Stimulated activated CD4-positive, alpha-beta T cell treated with anti-CD3 and anti-CD28 coated beads, Interleukin-12 subunit alpha, Interleukin-12 subunit beta, amount 100 ng/mL, for 48 hours (primary cell): ENCODE results near the gene NCK2.

Source experiments
- DNase-seq, 3 donors: peaks; one replicate each; pipeline ENCODE4 v3.0.0-alpha.2; 2020; ENCODE audit warnings: low read depth in 2 of 3, low spot score in 1 of 3

Gene NCK2

DNA sequence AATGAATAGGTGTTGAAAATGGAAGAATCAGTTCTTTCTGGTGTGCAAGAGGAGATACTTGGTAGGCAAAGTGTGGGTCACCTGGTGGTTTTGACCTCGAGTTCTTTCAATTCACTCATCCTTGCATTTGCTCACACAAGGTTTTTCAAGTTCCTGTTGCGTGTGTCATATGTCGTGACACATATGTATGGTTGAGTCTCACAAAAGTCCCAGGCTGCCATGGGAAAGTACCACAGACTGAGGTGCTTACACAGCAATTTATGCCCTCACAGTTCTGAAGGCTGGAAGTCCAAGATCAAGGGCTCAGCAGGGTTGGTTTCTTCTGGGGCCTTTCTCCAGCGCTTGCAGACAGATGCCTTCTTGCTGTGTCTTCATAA lies 64.4 kb downstream of the NCK2 start:
- DNase-seq: no peak

DNA sequence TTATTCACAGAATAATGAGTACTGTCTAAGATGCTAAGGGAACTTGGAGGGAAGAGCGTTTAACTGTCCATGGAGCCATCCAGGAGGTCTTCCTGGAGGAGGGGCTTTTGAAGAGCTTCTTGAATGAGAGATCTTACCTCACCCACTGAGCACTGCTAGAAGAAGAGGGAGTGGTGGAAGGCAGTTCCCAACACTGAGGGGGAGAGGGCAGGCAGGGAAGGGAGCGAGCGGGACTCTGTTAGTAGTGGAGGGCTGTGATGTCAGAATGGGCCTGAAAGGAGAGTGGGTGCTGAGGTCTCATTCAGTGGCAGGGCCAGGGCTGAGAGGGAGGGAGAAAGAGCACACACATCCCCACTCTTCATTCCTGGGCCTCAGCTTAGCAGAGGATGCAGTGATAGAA lies 65.0 kb downstream of the NCK2 start:
- DNase-seq: no peak

DNA sequence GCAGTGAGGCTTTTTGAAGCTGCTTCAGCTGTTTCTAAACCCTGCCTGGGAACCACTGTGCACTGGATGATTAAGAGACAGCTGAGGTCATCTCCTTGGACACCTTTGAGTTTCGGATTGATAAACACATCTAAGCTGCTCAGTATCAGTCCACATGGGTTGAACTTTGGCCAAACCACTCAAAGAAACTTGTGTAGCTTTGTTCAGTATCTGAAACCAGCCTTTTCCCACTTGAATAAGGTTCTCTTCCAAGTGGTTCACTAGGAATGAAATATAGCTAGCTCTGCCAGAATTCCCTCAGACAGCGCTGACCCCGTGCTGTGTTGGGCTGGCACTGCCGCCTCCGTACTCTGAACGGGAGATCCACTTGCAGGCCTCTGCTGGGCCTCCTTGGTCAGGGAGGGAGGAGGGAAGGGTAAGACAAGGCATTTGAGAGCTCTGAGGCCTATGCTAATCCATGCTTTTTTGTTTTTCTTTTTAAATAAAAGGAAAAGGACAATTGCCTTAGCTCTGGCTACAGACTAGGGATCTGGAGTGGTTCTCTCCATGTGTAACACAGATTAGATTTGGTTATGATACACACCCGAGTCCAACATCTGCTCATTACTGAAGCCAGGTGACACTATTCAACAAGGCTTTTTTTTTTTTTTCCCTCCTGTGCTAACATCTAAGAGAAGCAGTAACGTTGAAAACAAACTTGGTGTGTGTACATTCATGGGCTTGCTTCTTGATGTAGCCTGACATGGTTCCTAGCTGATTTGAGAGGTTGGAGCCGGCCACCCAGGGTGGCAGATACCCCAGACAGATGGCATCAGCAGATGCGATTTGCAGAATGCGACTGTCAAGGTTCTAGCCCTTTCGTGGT lies 67.7 kb downstream of the NCK2 start:
- no peak for DNase-seq

DNA sequence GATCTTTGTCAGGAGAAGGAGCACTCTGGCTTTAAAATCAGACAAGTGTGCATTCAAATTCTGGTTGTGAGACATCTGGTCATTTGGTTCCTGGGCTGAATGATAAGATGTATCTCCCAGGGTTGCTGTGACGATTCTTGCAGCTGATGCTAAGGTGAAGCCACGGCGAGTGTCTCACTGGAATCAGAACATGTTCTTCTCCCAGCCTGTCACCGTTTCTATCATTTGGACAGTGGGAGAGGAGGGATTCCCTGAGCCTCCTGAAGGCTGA lies 68.3 kb downstream of the NCK2 start:
- no peak for DNase-seq

DNA sequence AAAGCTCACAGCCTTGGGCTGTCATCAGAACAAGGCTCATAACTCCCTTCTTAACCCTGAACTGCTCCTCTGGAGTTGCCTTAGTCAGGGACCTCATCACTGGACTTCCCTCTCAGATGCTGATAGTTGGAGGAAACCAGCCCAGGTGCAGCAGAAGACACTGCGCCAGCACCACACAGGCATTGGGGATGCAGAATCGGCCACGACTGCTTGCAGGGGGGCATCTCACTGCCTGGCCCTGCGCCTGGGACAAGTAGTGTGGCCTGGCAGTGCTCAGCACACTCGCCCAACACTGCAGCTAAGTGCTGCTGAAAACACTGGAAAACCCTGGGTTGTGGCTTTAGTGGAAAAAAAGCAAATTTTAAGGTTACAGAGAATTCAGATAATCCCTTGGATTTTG lies 68.7 kb downstream of the NCK2 start:
- DNase-seq: no peak

DNA sequence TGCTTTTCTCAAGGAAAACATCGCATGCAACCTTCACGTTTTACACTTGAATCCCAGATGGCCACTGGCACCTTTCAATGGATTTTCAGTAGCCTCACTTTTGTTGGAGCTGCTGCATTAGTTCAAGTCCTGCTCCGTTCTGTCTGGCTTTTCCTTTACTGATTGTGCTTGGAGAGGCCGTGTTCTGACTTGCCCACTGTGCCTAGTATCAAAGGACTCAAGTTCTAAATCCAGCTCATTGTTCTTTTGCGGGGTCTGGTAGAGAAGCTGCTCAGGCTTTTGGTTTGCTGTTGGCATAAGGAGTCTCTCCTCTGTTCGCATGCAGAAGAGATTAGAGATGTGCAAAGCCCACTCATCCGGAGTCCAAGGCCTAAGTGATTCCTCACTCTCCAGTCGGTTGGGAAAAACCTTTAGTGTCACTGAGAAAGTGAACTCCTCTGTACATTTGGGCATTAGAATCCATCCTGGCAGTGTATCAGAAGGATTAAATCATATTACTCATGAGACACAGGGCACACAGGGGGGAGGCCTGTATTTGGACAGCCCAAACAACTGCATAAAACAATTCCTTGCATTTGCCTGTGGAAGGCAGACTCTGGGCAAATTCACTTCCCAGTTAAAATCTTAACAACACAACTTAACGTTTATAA lies 69.7 kb downstream of the NCK2 start:
- DNase-seq: no peak

DNA sequence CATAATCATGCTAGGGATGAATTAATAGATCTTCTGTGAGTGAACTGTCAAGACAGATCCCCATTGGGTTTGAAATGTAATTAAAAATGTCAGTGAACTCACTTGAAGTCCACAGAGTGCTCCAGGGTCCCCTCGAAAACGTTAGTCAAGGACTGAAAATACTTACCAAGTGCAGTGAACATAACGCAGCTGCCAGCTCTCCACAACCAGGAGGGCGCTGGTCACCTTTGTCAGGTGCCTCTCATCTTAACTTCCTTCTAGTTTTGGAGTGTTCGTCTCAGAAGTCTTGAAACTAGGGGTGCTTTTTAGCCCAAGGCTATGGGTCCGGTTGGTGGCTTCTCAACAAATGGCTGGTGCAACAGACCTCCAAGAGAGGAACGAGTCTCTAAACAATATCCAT lies 70.7 kb downstream of the NCK2 start:
- no peak for DNase-seq

DNA sequence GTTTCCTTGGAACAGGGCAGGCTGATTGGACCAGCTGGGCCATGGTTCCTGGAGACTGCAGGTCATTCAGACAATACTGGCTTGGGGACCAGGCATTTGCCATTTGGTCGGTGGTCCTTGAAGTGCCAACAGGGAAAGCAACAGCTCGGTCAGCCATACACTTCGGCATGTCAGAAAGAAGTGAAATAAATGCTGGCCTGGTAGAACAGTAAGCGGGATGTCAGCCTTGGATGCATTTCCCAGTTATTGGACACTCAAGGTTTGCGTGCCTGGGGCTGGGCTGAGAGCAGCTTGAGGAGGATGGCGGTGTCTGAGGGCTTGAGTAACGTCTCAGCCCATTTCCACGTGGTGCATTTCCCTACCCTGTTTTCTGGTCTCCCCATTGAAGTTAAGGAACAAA lies 75.4 kb downstream of the NCK2 start:
- no peak for DNase-seq

DNA sequence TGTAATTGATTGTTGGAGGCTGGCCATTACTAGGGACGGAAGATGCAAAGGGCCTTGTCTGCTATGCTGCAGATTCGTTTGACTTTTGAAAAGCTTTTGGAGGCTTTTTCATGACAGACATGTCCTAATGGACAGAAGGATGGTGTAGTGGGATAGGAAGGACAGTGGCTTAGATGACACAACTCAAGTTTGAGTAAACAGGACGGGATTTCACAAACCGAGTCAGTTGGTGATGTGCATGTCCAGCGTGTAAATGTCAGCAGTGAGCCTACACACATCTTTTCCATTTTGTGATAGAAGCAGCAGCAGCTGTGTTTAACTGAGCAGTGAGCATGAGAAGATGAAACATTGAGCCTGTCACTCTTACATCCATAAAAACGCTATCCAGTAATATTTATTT lies 76.0 kb downstream of the NCK2 start:
- DNase-seq: no peak

DNA sequence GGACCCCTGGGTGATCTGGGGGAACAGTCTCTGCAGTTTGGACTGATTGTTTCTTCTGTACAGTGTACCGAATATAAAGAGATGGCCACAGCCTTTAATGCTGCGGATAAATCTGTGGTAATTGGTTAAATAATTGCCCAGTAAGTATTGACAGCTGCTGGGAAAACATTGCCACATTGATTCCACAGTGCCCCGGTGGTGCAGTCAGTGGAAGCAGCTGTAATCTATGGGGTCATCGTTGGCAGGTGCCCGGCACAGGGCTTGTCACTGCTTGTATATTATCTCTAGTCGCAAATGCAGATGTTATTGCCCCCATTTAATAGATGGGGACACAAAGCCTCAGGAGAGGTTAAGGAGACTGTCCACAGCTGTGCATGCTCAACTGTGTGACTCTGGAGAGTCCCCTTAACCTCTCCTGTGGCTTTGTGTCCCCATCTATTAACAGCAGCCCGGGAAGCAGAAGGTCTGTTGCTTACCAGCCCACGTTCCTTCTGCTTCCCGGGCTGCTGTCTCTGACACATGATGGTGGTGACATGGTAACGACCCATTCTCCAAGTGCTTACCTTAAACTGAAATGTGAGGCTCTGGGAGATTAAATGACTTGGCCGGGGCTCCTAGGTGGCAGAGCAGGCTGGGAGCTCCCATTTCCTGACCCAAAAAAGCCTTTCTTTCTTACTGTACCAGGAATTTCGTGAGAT lies 76.9 kb downstream of the NCK2 start:
- DNase-seq: no peak

DNA sequence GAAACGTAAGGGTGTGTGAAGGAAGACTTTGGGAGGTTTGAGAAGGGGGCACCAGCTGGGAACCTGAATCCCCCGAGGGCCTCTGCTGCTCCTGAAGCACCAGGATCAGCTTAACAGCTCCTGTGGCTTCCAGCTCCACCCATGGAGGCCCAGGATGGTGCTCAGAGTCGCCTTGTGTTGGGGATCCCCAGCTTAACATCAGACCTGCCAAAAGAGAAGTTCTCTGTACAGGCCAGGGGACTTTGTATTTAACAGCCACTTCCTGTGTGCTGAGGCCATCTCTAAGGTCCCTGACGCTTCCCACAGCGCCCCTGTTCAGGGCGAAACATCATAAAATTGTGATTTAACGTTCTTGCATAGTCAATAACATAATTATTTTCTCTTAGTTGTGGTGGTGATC lies 77.5 kb downstream of the NCK2 start:
- DNase-seq: no peak

DNA sequence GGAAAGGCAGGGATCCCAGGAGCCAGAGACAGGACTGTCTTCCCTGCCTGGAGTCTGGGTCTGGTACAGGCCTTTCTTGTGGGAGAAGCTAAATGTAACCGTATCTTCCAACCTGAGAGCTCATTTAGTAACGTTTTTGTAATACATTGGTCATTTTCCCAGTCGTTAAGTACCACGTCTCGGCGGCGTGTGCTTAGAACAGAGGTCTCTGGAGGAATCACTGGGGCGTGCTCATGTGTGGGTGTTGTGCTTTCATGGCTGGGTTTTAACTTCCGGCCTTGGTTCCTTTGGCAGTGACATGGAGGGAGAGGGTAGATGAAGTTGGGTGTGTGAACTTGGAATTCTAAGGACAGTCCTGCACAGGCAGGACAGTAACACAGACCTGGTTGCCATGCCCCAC lies 79.7 kb downstream of the NCK2 start:
- DNase-seq: no peak

DNA sequence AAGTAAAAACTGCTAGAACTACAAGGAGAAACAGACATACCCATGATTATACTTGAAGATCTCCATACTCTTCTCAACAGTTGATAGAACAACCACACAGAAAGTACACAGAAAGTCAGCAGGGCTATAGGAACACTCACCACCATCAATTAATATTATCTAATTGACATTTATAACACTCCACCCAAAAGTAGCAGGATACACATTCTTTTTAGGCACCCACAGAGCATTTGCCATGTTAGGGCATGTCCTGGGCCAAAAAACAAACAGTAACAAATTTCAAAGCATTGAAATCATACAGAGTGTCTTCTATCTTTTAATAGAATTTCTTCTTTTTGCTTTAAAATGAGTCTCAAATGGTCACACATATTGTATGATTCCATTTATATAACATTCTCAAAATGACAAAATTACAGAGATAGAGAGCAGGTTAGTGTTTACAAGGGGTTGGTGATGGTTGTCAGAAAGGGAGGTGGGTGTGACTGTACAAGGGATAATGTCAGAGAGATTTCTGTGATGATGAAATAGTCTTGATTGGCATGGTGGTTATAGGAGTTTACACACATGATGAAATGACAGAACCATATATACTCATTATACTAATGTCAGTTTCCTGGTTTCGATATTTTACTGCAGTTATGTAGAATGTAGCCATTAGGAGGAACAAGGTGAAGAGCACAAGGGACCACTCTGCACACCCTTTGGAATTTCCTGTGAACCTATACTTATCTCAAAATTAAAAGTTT lies 82.8 kb downstream of the NCK2 start:
- no peak for DNase-seq

DNA sequence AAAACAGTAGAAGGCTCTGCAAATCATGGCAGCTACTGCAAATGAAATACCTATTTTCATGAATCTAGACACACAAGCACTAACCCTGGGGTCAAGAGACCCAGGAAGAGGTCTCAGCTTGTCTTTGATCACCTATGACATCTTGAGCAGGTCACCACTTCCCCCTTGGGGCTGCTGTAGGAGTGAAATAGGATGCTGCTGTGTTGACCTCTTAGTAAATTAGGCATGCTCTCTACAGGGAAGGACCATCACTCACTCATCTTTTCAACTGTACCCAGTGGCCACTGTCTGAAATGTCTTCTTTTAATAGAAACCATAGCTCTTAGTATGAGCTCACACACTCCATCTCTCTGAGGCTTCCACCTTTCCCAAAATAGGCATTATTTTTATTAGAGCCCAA lies 83.8 kb downstream of the NCK2 start:
- no peak for DNase-seq

DNA sequence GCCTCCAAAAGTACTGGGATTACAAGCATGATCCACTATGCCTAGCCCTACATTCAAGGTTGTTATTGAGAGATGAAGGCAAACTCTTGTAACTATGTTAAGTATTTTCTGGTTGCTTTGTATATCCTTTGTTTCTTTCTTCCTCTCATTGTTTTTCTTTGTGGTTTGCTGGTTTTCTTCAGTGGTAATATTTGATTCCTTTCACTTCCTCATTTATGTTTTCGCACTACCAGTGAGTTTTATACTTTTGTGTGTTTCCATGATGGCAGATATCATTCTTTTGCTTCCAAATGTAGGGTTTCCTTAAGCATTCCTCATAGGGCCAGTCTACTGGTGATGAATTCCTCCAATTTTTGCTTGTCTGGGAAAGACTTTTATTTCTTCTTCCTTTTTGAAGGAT lies 90.2 kb downstream of the NCK2 start:
- DNase-seq: no peak

DNA sequence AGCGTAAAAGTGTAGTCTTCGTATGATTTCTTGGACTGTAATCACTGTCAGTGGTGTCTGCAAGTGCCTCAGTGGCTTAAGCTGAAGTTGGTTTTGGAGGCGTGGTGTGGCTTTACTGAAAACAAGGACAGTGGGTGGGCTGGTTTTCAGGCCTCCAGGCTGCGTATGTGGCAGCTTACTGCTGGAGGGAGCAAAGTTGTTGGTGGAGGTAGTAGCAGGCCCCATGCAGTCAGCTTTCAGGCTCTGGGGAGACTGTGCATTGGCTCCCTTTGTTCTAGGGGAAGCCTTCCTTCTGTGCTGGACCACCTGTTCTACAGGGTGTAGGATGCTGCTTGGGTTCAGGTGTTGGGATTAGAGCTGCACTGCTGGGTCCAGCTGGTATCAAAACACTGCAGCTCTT lies 91.6 kb downstream of the NCK2 start:
- DNase-seq: no peak

DNA sequence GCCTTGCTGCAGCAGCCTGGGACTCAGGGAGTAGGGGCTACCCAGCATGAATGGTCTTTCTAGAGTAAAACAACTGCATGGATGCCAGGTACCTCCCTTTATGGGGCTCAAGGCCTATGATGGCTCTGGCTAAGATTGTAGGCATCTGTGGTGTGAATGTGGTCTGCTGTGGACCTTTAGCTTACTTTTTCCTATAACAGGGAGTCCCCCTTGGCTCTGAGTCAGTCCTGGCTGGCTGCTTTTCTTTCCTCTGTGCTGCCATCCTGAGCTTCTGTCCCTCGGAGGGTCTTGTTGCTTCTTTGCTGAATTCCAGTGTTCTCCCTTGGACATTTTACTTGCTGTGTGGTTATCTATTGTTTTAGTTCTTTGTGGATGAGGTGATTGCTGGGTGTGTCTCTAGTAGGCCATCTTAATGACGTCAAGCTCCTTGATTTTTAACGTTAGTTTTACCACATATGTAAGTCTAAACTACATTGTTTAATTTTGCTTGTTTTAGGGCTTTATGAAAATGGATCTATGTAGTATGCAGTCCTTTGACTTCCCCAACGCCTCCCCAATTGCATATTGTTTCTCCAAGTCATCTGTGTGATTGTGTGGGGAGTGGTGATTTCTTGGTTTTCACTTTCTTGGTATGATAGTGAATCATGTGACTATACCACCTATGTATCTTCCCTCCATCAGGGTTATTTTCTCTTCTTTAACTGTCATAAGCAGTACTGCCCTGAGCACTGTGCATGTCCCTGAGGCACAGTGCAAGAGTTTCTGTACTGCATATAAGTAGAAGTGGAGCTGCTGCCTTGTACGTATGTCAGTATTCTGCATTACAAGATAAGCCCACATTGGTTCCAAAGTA lies 92.4 kb downstream of the NCK2 start:
- DNase-seq: peak in 2 of 3 donors; percentile 36 to 39

DNA sequence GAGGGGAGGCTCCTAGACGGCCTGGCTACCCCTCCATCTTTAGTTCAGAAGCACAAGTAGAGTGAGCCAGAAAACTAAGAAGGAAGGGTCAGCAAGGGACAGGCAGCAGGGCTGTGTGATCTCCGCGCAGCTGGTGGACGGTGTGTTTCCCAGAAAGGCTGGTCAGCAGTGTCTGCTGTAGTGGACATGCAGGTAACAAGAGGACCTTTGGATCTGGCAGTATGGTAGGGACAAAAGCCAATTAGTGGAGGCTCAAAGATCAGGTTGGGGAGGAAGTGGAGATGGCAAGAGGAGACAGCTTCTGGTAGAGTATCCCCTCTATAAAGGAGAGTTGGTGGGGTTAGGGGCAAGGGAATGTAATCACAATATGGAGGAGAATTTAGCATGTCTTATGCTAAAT lies 95.1 kb downstream of the NCK2 start:
- DNase-seq: no peak

DNA sequence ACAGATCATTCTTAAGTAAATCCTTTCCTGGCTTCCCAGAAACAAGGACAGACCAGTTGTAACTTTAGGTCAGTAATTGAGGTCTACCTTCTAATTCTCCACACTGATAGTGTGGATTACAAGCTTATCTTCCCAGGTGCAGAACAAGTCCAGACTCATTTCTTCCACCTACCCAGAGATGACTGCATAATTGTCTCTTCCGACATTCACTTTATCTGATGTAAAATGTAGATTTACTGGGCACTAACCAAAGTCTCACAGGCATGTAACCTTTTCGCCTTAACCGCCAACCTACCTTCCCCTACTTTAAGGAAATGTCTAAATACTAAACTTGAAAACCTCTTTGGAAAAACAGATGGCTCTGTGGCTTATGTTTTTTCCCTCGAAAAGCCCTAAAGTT lies 96.2 kb downstream of the NCK2 start:
- no peak for DNase-seq

DNA sequence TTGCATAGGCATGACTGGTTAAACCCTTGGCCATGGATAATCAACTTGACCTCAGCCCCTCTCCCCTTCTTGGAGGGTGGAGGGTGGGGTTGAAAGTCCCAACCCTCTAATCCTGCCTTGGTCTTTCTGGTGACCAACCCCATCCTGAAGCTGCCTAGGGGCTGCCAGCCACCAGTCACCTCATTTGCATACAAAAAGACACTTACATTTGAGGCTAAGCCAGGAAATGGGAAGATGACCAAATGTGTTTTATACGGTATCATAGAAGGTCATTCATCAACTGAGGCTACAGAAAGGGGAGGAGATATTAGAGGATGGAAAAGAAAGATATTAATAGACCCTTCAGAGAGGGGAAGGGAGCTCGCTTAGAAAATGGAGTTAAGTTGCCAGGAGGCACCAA lies 96.8 kb downstream of the NCK2 start:
- DNase-seq: no peak

DNA sequence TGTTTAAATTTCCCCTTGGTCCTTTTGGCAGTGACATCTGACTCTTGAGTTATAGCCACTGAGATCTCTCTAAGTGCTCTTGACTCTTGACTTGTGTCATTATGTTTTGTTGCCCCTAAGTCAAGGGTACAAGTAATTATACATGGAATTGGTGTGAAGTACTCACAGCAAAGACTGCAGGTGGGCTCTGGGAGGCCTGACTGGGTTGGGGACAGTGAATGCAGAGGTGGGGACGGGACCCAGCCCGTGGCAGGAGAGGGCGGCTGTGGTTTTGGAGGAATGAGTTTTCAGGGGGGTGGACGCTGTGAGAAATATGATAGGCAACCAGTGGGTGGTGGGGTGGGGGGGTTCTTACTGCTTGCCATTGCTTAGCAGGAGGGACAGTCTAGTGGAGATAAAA lies 97.8 kb downstream of the NCK2 start:
- no peak for DNase-seq
